Measurements from ENCODE around the gene SIPA1L3.
"Not testable (repeated sequence)": the region's sequence is repeated elsewhere in the genome, so short reads cannot be mapped to it uniquely, and the experiment has no call there.

SIPA1L3 gene

GRCh38 chr19:38221919-38222830 is 315.2 kb downstream of the SIPA1L3 start:
- in situ Hi-C loops (cut with MboI; ENCODE audit: low pct_unique_long_range_greater_than_20kb, low sequenced_read_pairs, unreplicated experiment): no loop called here
- DNase-seq (ENCODE audit: low spot score): no peak
- TF ChIP-seq, protein P1, sequence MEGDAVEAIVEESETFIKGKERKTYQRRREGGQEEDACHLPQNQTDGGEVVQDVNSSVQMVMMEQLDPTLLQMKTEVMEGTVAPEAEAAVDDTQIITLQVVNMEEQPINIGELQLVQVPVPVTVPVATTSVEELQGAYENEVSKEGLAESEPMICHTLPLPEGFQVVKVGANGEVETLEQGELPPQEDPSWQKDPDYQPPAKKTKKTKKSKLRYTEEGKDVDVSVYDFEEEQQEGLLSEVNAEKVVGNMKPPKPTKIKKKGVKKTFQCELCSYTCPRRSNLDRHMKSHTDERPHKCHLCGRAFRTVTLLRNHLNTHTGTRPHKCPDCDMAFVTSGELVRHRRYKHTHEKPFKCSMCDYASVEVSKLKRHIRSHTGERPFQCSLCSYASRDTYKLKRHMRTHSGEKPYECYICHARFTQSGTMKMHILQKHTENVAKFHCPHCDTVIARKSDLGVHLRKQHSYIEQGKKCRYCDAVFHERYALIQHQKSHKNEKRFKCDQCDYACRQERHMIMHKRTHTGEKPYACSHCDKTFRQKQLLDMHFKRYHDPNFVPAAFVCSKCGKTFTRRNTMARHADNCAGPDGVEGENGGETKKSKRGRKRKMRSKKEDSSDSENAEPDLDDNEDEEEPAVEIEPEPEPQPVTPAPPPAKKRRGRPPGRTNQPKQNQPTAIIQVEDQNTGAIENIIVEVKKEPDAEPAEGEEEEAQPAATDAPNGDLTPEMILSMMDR (IDR thresholded peaks at IDR 0.05; ENCODE audit: extremely low read depth, insufficient read depth, missing control alignments): no peak

- in situ Hi-C loops (cut with MboI; ENCODE audit: low pct_unique_long_range_greater_than_20kb, low sequenced_read_pairs, unreplicated experiment): no loop called here
- no peak for DNase-seq (ENCODE audit: low spot score)
- TF ChIP-seq, protein P1 (IDR thresholded peaks at IDR 0.05; ENCODE audit: extremely low read depth, insufficient read depth, missing control alignments): no peak
These were observed 316.1 kb downstream of the SIPA1L3 start for GRCh38 chr19:38223119-38223523.

- in situ Hi-C loops (cut with MboI; ENCODE audit: low pct_unique_long_range_greater_than_20kb, low sequenced_read_pairs, unreplicated experiment): no loop called here
- TF ChIP-seq, protein P1 (IDR thresholded peaks at IDR 0.05; ENCODE audit: extremely low read depth, insufficient read depth, missing control alignments): no peak
- no peak for DNase-seq (ENCODE audit: low spot score)
These were observed 316.6 kb downstream of the SIPA1L3 start for GRCh38 chr19:38223617-38224013.

GRCh38 chr19:38224014-38224862 is 317.2 kb downstream of the SIPA1L3 start, which contains the start of gene DPF1:
Gene DPF1, minus strand, starts transcription at chr19:38224222. Its CDS starts 80 bp downstream, at chr19:38224142.
- TF ChIP-seq, protein P1 (IDR thresholded peaks at IDR 0.05; ENCODE audit: extremely low read depth, insufficient read depth, missing control alignments): peak; percentile 35
- in situ Hi-C loops (cut with MboI; ENCODE audit: low pct_unique_long_range_greater_than_20kb, low sequenced_read_pairs, unreplicated experiment): no loop called here
- DNase-seq (ENCODE audit: low spot score): peak; percentile 98

DNA sequence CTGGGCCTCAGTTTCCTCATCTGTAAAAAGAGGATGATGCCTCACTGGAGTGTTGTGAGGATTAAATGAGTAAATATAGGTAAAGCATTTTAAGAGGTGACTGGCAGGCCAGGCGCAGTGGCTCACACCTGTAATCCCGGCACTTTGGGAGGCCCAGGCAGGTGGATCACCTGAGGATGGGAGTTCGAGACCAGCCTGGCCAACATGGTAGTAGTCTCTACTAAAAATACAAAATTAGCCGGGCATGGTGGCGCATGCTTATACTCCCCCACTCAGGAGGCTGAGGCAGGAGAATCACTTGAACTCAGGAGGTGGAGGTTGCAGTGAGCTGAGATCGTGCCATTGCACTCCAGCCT is 317.8 kb downstream of the SIPA1L3 start:
- in situ Hi-C loops (cut with MboI; ENCODE audit: low pct_unique_long_range_greater_than_20kb, low sequenced_read_pairs, unreplicated experiment); DNase-seq (ENCODE audit: low spot score): not testable (repeated sequence)

- TF ChIP-seq, protein P1 (IDR thresholded peaks at IDR 0.05; ENCODE audit: extremely low read depth, insufficient read depth, missing control alignments): no peak
- in situ Hi-C loops (cut with MboI; ENCODE audit: low pct_unique_long_range_greater_than_20kb, low sequenced_read_pairs, unreplicated experiment): no loop called here
- no peak for DNase-seq (ENCODE audit: low spot score)
These were observed 320.4 kb downstream of the SIPA1L3 start for GRCh38 chr19:38227287-38228004.

Data from GM13977 (cell line).